Brain microvascular endothelial cell (primary cell): Measurements from ENCODE around the gene POP5.
"Not testable (repeated sequence)": the region's sequence is repeated elsewhere in the genome, so short reads cannot be mapped to it uniquely, and the experiment has no call there.

ENCODE experiments used
- DNase-seq: peaks from one replicate; pipeline ENCODE4 v3.0.0-alpha.2; 2020
- H3K27ac ChIP-seq: fragments of 250-450 bp; sonication (Bioruptor Pico); 2 replicates; pipeline ENCODE4 v1.5.1; 2020; ENCODE audit warnings: mild to moderate bottlenecking, moderate library complexity
- H3K27me3 ChIP-seq: fragments of 250-450 bp; sonication (Bioruptor Pico); replicated peaks from 2 replicates; pipeline ENCODE4 v1.5.1; 2020; ENCODE audit warnings: mild to moderate bottlenecking
- H3K36me3 ChIP-seq: fragments of 250-450 bp; sonication (Bioruptor Pico); replicated peaks from 2 replicates; pipeline ENCODE4 v1.5.1; 2020; ENCODE audit warnings: mild to moderate bottlenecking
- H3K4me3 ChIP-seq: 2 replicates; pipeline ENCODE4 v1.5.1; 2011; ENCODE audit warnings: low read depth, mild to moderate bottlenecking, control low read depth, low read length, moderate library complexity
- CTCF ChIP-seq: IDR thresholded peaks from 2 replicates; pipeline ENCODE4 v1.5.1; 2011; ENCODE audit warnings: low read depth, mild to moderate bottlenecking, moderate library complexity, low read length, control low read depth, inconsistent platforms; ENCODE audit errors: missing control alignments
- in situ Hi-C: cut with HindIII; loops from 2 replicates; pipeline ENCODE4 v1.10.0; 2017; ENCODE audit warnings: low sequenced_read_pairs, low pct_ligation_motif_present

The POP5 gene

GRCh38 chr12:120536064-120536791, 45.0 kb downstream of the POP5 start:
- no peak overlapping the region for H3K27ac ChIP-seq
- TF ChIP-seq CTCF: no peak
- in situ Hi-C loops: no loop called here
- H3K36me3 ChIP-seq: no peaks in the 10 kb centered on the region
- peak overlapping the region; percentile 89 for H3K4me3 ChIP-seq
- H3K27me3 ChIP-seq: no peaks in the 10 kb centered on the region
- DNase-seq: no peak

GRCh38 chr12:120534703-120535655, 46.2 kb downstream of the POP5 start:
- in situ Hi-C loops: no loop called here
- Histone ChIP-seq H3K4me3 (peak overlapping the region; percentile 89), H3K27me3 (no peaks in the 10 kb centered on the region), H3K36me3 (no peaks in the 10 kb centered on the region), H3K27ac (peak overlapping the region; percentile 77)
- peak; percentile 16 for TF ChIP-seq CTCF
- DNase-seq: peak; percentile 77

- in situ Hi-C loops: no loop called here
- Histone ChIP-seq H3K36me3 (no peaks in the 10 kb centered on the region), H3K27ac (peak within 1 kb of the TSS; percentile 77), H3K4me3 (peak within 1 kb of the TSS; percentile 89), H3K27me3 (no peaks in the 10 kb centered on the region)
- no peak for TF ChIP-seq CTCF
- peak; percentile 70 for DNase-seq
Observed at GRCh38 chr12:120534203-120534702, 46.9 kb downstream of the POP5 start, which contains the start of gene RNF10. RNF10 (plus strand) TSS chr12:120534356; CDS start chr12:120534812, 456 bp downstream.

GRCh38 chr12:120532701-120533238, 48.4 kb downstream of the POP5 start:
- Histone ChIP-seq H3K4me3 (no peak overlapping the region), H3K27ac (no peak overlapping the region), H3K36me3 (no peaks in the 10 kb centered on the region), H3K27me3 (no peaks in the 10 kb centered on the region)
- no peak for DNase-seq
- no peak for TF ChIP-seq CTCF
- in situ Hi-C loops: no loop called here

- H3K4me3 ChIP-seq, H3K27ac ChIP-seq, H3K36me3 ChIP-seq, H3K27me3 ChIP-seq, in situ Hi-C loops, DNase-seq: not testable (repeated sequence)
Observed at GRCh38 chr12:120530418-120530761, 50.8 kb downstream of the POP5 start.
